NCI-H345 treated with DMSO at 0.1 percent for 48 hours (cell line): ENCODE results near the gene SDSL.

ENCODE experiments used
- DNase-seq: peaks from one replicate; lab custom pipeline; 2025; ENCODE audit not compliant: unreplicated experiment; lab: John Stamatoyannopoulos, UW

The SDSL gene, protein sequence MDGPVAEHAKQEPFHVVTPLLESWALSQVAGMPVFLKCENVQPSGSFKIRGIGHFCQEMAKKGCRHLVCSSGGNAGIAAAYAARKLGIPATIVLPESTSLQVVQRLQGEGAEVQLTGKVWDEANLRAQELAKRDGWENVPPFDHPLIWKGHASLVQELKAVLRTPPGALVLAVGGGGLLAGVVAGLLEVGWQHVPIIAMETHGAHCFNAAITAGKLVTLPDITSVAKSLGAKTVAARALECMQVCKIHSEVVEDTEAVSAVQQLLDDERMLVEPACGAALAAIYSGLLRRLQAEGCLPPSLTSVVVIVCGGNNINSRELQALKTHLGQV

DNA sequence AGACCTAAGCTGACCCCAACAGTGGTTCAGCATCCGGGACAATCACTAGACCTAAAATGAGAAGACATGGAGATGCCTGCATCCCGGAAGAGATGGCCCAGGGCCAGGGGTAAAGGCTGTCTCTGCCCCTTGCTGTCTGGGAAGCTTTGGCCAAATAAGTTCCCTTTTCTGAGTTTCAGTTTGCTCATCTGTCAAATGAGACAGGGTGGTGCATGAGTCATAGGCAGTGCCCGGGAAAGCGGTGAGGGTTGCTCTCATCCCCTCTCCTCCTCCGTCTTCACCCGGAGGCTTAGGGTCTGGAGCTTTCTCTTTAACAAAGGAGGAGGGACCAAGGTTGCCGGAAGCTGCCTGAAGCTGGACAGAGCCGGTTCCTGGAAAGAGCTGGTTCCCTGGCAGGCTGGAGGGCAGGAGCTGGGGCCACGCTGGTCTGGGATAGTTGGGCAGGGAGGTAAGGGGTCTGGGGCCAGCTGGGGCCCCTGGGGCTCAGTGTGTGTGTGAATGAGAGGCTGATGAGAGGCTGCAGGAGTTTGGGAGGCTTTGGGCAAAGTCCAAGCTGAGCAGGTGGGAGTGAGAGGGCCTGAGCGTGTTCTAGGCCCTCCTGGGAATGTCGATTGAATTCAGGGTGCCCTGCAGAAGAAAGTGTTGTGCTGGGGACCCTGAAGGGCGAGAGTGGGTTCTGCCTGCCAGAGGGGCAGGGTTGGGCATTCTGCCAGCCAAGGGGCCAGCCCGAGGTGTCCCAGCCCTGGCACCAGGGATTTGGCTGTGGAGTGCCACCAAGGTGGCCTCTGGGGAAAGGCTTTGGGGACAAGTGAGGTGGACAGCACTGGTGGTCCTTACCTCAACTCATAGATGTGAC is at the start of gene SDSL:
TSS of gene SDSL (plus strand) at position 351 of the 856 bp plus-strand sequence. CDS start 5,603 bp downstream, outside the sequence.
- DNase-seq, result no peak

DNA sequence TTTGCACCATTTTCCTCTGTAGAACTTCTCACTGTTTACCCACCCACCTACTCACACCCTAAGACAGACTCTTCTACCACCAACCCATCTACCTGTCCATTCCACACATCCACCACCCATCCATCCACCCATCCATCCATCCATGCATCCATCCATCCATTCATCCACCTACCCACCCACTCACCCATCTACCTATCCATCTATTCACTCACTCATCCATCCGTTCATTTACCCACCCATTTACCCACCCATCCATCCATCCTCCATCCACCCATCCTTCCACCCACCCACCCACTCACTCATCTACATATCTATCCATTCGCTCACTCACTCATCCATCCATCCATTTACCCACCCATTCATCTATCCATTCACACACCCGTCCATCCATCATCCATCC is 48.7 kb upstream of the SDSL start:
- DNase-seq, result no peak

DNA sequence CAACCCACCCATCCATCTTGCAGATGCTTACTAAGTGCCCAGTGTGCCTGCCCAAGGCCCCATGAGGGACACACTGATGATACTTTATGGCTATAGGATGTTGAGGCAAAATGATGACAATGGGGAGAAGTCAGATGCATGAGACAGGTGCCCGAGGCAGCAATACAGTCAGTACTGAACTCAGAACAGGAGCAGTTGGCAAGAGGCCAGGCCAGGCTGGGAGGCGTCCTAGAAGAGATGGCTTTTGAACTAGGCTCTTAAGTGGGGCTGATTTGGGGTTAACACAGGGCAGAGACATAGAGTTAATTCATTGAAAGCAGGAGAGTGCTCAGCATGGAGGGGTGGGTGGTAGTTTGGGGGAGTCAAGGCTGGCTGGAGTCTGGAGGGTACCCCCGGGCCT is 48.2 kb upstream of the SDSL start:
- peak; percentile 37 for DNase-seq

DNA sequence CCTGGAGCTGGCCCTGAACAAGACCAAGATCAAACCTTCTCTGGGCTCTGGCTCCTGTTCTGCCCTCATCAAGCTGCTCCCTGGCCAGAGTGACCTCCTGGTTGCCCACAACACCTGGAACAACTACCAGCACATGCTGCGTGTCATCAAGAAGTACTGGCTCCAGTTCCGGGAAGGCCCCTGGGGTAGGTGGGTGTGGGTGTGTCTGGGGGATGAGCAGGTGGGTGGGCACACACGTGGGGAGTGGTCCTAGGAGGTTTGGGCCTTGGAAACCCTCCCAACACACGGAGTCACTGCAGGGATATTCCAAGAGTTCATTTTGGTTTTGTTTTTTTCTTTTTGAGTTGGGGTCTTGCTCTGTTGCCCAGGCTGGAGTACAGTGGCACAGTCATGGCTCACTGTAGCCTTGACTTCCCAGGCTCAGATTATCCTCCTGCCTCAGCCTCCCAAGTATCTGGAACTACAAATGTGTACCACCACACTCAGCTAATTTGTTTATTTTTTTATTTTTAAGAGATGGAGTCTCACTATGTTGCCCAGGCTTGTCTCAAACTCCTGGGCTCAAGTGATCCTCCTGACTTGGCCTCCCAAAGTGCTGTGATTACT is 47.3 kb upstream of the SDSL start:
- no peak for DNase-seq

DNA sequence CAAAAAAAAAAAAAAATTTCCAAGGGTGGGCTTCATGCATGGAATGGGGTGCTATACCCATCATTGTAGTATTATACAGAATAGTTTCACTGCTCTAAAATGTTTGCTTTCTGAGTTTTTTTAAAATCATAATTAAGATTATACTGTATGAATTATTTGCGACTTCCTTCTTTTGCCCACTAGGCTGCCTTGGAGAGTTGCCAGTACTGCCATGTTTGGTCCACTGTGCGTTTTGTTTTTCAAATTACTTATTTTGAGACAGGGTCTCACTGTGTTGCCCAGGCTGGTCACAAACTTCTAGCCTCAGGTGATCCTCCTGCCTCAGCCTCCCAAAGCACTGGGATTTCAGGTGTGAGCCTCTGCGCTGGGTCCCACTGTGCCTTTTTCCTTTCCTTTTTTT is 43.9 kb upstream of the SDSL start:
- no peak for DNase-seq

DNA sequence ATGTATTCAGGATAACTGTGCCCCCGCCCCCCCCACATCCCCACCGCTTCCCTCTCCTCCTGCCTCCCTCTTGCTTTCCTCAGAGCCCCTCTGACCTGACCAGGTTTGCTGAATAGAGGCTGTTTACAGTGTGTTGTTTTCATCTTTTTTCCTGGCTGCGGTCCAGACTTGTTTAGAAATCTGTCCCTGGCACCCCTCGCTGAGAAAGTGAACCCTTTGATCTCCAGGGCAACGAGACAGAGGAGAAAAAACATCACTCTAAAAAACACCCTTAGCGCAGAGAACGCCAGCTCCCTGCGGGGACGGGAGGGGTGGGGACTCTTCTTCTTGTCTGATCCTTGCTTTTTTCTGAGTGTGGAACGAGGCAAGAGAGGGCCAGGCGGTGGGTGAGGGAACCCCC is 41.0 kb upstream of the SDSL start:
- peak; percentile 11 for DNase-seq

DNA sequence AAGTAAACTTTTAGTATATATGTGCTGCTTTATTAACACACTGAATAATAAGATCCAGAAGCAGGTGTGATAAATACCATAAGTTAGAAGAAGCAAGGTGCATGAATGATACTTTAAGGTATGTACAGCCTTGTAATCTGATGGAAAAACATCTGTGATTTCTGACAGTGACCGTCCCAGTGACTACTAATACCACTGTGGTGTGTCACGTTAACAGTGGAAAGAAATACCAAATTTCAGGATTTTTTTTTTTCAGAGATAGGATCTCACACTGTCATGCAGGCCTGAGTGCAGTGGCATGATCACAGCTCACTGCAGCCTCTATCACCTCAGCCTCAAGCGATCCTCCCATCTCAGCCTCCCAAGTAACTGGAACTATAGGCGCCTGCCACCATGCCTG is 40.0 kb upstream of the SDSL start:
- DNase-seq, result no peak

DNA sequence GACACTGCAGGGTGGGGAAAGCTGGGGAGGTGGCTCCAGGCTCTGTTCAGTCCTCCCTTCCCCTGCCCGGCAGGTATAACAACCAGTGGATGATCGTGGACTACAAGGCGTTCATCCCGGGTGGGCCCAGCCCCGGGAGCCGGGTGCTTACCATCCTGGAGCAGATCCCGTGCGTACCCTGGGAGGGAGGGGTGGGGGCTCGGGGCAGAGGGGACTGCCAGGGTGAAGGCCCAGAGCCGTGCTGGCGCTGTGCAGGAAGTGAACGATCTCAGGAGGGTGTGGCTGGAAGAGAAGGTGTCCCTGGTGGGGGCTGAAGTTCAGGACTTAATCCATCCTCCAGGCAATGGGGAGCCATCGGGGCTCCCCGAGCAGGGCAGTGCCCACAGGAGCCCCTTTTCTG is 37.4 kb upstream of the SDSL start:
- DNase-seq, result no peak

DNA sequence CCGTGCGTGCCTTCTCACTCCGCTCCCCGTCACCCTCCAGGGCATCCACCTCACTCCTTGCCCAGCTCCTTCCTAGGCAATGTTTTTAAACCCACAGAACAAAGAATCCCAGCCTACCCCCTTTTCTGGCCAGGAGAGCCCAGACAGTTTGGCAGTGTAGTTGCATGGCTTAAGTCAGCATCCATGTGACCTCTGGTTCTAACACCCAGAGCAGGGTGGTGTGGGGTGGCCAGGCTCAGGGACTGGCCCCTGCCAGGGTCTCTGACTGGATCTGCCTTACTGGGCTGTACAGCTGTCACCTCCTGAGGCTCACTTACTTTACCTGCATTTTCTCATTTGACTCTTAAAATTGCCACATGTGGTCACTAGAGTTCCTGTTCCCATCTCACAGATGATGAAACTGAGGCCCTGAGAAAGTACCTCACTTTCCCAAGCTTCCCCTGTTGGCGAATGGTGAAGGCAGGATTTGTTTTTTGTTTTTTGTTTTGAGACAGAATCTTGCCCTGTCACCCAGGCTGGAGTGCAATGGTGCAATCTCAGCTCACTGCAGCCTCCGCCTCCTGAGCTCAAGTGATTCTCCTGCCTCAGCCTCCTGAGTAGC is 36.8 kb upstream of the SDSL start:
- no peak for DNase-seq

DNA sequence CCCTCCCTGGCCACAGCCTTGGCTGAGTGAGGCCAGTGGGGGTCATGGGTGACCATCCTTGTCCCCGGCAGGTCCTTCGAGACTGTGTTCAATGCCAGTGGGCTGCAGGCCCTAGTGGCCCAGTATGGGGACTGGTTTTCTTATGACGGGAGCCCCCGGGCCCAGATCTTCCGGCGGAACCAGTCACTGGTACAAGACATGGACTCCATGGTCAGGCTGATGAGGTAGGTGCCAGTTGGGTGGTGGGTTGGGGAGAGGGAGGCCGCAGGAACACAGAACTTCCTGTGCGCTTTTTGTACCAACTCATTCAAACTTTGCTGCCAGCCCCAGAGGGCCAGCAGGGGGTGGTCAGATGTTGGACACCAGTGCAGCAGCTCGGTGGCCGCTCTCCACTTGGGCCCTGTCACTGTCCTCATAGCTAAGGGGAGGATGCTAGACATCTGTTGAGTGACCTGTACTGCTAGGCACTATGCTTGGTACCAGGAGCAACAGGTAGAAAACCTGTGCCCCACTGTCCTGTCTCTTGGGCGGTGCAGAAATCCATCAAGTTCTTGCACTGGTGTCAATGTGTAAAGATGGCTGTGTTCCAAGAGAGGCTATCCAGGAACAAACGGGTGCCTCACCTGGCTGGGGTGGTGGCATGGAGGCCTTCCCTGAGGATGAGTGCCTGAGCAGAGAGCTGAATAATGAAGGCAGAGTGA is 35.2 kb upstream of the SDSL start:
- no peak for DNase-seq

DNA sequence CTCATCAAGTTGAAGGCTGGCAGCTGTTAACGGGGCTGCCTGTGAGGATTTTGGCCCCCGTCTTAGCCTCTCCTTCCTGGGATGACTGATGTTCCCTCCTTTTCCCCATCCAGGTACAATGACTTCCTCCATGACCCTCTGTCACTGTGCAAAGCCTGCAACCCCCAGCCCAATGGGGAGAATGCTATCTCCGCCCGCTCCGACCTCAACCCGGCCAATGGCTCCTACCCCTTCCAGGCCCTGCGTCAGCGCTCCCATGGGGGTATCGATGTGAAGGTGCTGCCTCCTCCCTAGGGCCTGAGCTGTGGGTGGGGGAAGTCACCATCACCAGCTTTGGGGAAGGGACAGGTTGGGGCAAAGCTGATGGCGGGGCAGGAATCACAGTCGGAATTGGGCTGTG is 34.5 kb upstream of the SDSL start:
- DNase-seq, result no peak

DNA sequence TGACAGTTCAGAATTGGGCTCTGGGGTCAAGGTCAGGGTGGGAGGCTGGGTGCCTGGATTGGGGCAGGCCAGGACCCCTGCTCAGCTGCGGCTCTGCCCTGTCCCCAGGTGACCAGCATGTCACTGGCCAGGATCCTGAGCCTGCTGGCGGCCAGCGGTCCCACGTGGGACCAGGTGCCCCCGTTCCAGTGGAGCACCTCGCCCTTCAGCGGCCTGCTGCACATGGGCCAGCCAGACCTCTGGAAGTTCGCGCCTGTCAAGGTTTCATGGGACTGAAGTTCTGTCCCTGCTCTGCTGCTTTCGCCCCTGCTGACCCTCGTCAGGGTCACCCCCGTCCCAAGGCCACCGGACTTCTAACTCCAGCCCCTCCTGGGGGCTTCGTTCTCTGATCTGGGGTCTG is 33.8 kb upstream of the SDSL start:
- DNase-seq, result no peak

DNA sequence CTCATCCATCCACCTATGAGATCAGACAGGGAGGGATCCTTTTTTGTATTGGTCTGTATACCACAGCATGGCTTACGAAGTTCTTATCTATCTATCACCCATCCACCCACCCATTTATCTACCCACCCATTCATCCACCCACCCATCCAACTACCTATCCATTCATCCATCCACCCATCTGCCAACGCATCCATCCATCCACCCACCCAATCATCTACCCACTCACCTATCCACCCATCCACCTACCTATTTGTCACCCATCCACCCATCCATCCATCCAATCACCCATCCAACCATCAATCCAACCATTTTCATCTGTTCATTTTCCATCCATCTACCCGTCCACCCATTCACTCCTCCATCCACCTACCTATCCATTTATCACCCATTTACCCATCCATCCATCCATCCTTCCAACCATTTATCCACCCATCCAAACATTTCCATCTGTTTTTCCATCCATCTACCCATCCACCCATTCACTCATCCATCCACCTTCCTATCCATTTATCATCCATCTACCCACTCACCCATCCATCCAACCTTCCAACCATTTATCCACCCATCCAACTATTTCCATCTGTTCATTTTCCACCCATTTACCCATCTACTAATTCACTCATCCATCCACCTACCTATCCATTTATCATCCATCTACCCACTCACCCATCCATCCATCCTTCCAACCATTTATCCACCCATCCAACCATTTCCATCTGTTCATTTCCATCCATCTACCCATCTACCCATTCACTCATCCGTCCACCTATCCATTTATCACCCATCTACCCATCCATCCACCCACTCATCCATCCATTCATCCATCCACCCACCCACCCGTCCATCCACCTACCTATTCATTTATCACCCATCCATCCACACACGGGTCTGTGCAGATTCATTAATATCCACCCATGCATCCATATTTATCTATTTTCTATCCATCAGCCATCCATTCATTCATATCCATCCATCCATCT is 31.8 kb upstream of the SDSL start:
- no peak for DNase-seq

DNA sequence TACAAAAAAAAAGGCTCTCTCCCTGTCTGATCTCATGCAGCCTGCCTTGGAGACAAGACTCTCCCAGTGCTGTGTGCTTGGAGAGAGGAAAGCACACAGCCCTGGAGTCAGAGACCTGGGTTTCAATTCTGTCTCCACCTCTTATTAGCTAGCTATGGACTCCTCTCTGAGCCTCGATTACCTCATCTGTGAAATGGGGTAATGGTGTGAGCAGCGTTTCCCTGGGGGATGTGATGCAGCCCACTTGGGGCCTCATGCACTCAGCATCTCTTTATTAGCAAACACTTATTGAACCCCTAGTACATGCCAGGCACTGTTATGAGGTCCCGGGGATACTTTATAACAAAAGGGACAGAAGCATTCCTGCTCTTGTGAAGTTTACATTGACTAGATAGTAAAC is 31.0 kb upstream of the SDSL start:
- no peak for DNase-seq

DNA sequence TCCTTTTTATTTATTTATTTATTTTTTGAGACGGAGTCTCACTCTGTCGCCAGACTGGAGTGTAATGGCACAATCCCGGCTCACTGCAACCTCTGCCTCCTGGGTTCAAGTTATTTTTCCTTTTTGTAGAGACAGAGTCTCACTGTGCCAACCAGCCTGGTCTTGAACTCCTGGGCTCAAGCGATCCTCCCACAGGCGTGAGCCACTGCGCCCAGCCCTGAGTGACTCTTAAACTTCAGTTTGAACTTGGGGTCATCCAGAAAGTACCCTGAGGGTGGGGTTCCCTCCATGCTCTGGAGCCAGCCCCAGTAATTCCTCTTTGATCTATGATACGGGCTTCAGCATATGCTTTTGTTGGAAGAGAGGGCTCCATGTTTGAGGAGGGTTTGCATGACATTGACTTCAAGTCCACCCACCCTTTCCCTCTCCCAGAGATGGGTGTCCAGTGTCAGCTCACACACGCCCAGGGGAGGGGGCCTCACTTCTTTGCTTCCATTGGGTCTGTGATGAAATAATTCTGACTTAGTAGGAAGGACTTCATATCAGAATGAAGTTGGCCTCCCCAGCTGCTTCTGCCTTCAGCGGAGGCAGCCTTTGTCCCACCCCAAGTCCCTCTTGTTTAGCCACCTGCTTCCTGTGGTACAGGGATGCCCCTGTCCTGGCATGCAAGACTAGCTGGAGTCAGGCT is 30.4 kb upstream of the SDSL start:
- DNase-seq, result no peak

DNA sequence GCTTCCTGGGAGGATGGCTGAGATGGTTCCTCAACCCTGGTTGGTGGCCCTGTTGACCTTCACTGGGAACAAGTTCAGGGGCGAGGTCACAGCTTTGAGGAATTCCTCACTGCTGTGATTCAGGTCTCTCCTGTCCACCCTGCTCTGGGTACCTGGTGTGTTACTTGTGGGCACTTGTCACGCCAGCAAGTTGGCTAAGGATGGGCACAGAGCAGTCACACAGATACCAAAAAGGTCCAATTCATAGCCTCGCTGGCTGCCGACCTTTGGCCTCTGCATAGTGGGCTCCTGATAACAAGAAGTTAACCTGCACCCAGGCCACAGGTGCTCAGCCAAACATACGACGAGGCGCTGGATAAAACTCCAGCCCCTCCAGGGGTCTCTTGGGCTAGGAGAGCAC is 29.7 kb upstream of the SDSL start:
- DNase-seq, result no peak

DNA sequence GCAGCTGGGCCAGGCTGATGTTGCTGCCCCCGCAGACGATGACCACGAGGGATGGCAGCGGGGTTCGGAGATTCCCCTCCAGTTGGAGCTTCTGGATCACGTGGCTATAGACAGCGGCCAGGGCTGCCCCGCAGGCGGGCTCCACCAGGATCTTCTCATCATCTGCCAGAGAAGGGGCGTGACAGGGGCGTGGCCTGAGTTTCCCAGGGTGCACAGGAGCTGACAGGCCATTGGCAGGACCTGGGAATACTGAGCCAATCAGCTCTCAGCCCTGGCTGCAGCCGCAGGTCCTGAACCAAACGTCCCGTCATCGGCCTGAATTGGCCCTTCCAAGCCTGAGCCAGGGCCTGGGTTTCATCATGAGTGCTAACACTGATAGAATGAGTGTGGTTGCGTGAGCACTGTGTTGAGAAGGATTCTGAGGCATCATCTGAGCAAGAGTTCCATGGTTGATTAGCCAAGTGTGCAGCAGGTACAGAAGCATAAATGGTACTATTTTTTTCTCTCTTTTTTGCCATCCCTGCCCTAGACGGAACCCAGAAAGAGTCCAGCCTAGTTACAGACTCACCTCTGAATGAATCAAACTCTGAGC is 29.1 kb upstream of the SDSL start:
- DNase-seq, result no peak

DNA sequence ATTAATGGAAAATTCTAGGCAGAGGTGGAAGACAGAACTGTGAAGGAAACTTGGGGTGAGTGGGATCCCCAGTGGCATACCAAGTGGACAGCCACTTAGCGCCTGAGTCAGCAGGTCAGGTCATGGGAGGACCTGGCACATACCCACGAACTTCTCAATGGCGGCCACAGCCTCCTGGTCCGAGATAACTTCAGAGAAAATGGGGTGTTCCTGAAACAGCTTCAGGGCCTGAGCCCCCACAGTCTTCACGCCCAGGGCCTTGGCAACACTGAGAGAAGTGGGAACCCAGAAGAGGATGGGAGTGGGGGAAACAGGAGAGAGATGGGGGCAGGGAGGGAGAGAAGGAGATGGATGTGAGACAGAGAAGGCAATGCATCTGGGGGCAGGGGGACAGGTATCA is 28.4 kb upstream of the SDSL start:
- DNase-seq, result no peak

DNA sequence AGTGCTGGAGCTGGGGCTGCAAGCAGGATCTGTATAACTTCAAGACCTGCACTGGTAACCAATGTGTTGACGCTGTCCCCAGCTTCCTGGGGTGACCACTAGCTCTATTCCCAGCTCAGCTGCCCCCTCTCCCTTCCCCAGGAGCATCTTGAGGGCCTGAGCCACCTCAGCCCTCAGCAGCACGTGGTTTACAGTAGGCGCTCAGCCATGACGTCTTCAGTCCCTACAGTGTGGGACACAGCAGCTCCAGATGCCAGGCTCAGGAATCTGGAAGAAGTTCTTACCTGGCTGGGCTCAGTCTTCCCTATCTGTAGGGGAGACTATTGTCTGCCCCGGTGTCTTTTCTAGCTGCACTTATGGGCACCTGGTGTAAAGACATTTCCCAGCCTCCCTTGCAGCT is 27.1 kb upstream of the SDSL start:
- no peak for DNase-seq
